OCI-LY3 (cell line): ENCODE results near the gene DTNBP1.

Experiments used
- EZH2phosphoT487 ChIP-seq: fragments of 200-600 bp; shearing (Covaris generic); IDR thresholded peaks from 2 replicates; pipeline ENCODE4 v1.6.1; 2018; ENCODE audit warnings: antibody characterized with exemption, mixed run types, low read depth
- TF ChIP-seq, protein P1 (sequence below): fragments of 200-600, 300-600 bp; sonication (generic); IDR thresholded peaks from 2 replicates; pipeline ENCODE4 v1.5.1; 2014; ENCODE audit warnings: antibody characterized with exemption, low read length, low read depth

- TF ChIP-seq, protein P1, sequence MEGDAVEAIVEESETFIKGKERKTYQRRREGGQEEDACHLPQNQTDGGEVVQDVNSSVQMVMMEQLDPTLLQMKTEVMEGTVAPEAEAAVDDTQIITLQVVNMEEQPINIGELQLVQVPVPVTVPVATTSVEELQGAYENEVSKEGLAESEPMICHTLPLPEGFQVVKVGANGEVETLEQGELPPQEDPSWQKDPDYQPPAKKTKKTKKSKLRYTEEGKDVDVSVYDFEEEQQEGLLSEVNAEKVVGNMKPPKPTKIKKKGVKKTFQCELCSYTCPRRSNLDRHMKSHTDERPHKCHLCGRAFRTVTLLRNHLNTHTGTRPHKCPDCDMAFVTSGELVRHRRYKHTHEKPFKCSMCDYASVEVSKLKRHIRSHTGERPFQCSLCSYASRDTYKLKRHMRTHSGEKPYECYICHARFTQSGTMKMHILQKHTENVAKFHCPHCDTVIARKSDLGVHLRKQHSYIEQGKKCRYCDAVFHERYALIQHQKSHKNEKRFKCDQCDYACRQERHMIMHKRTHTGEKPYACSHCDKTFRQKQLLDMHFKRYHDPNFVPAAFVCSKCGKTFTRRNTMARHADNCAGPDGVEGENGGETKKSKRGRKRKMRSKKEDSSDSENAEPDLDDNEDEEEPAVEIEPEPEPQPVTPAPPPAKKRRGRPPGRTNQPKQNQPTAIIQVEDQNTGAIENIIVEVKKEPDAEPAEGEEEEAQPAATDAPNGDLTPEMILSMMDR: no peak
- TF ChIP-seq EZH2phosphoT487: no peak
Observed at GRCh38 chr6:15678514-15678913, 15.7 kb upstream of the DTNBP1 start.
